PC-3 (cell line): Measurements from ENCODE around the gene ZSCAN5A.

Experiments
- CTCF ChIP-seq: fragments of 300-600 bp; sonication (generic); conservative IDR thresholded peaks from 2 replicates; pipeline ENCODE4 v1.5.1; 2017; ENCODE audit warnings: antibody characterized with exemption, low read depth, mild to moderate bottlenecking, low read length
- EZH2 ChIP-seq: fragments of 300-600 bp; sonication (generic); IDR thresholded peaks from one replicate; pipeline ENCODE4 v1.6.1; 2017; ENCODE audit warnings: antibody characterized with exemption, mild to moderate bottlenecking, low read length; ENCODE audit not compliant: unreplicated experiment
- EZH2phosphoT487 ChIP-seq: fragments of 300-600 bp; sonication (generic); IDR thresholded peaks from 2 replicates; pipeline ENCODE4 v1.6.1; 2018; ENCODE audit warnings: mild to moderate bottlenecking, antibody characterized with exemption, low read length, borderline replicate concordance

DNA sequence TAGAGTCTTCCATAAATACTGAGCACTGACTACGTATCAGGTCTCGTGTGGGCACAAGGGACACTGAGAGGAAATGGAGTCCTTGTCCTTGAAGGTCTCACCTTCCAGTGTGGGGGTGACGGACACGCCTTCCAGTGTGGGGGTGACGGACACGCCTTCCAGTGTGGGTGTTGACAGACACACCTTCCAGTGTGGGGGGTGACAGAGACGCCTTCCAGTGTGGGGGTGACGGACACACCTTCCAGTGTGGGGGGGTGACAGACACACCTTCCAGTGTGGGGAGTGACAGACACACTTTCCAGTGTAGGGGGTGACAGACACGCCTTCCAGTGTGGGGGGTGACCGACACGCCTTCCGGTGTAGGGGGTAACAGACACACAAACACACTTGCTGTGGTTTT lies 56.4 kb downstream of the ZSCAN5A start:
- no peak for TF ChIP-seq CTCF
- TF ChIP-seq EZH2phosphoT487 = no peak
- no peak for TF ChIP-seq EZH2
